22Rv1 (cell line): Measurements from ENCODE around the gene LILRB3.

Source experiments
- ZFX ChIP-seq: fragments of 450-650 bp; IDR thresholded peaks from 2 replicates; pipeline ENCODE4 v1.6.1; 2017; ENCODE audit warnings: antibody characterized with exemption, borderline replicate concordance
- TF ChIP-seq, protein P1 (sequence below): fragments of 450-650 bp; IDR thresholded peaks from 2 replicates; pipeline ENCODE4 v1.5.1; 2017; ENCODE audit warnings: mild to moderate bottlenecking

DNA sequence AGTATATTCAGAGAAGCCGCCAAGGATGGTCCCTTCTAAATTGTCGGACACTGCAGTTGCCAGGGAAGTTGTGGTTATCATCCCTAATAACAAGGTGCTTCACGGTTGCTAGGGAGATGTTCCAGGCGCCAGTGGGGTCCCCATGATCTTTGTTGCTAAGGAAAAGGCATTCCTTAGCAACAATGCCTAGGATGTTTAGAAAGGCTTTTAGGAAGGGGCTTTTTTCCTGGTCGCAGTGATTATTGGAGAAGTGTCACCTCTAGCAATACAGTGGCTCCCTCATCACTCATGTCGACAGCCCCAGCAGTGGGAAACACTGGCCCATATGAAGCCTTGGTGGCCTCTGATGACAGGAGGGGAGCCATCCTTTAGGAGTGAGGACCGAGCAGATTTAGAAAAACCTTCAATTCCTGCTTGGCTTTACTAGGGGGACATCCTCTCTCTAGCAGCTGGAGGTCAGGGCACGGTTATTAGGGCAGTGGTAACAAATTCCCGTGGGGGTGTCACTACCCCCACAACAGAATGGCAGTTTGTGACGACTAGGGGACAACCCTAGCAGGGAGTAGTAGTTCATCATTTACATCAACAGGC lies 43.5 kb downstream of the LILRB3 start:
- TF ChIP-seq, protein P1, sequence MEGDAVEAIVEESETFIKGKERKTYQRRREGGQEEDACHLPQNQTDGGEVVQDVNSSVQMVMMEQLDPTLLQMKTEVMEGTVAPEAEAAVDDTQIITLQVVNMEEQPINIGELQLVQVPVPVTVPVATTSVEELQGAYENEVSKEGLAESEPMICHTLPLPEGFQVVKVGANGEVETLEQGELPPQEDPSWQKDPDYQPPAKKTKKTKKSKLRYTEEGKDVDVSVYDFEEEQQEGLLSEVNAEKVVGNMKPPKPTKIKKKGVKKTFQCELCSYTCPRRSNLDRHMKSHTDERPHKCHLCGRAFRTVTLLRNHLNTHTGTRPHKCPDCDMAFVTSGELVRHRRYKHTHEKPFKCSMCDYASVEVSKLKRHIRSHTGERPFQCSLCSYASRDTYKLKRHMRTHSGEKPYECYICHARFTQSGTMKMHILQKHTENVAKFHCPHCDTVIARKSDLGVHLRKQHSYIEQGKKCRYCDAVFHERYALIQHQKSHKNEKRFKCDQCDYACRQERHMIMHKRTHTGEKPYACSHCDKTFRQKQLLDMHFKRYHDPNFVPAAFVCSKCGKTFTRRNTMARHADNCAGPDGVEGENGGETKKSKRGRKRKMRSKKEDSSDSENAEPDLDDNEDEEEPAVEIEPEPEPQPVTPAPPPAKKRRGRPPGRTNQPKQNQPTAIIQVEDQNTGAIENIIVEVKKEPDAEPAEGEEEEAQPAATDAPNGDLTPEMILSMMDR: no peak
- TF ChIP-seq ZFX: no peak
